Caco-2 (cell line): ENCODE data around the gene PARD3B. TPM values are rescaled to one million over a fixed set of nuclear protein-coding genes. Genes with fewer than 3 reads are reported as not detected.

ENCODE experiments used
- BruUV-seq: library from RNA; stranded (reverse); fragments of 400-500 nt; replicated peaks from 2 replicates; lab custom pipeline; 2021; lab: Mats Ljungman, UMichigan
- CTCF ChIA-PET: fragments of 300-600 bp; sonication (Branson Sonifier 250); formaldehyde crosslinking; loops from one replicate; lab custom pipeline; 2022; ENCODE audit warnings: antibody characterized with exemption; lab: Charles Lee
- POLR2A ChIA-PET: fragments of 300-600 bp; sonication (Branson Sonifier 250); formaldehyde crosslinking; loops from one replicate; lab custom pipeline; 2022; ENCODE audit warnings: antibody characterized with exemption; lab: Charles Lee
- DNase-seq, 2 experiments: peaks; one replicate each; pipeline versions ENCODE4 v3.0.0 to v3.0.0-alpha.2; 2020 to 2022
- H3K27me3 ChIP-seq: replicated peaks from 2 replicates; pipeline ENCODE4 v1.6.0; 2011; ENCODE audit warnings: low read length; ENCODE audit not compliant: control insufficient read depth, insufficient read depth
- H3K36me3 ChIP-seq: 2 replicates; pipeline ENCODE4 v1.5.1; 2011; ENCODE audit warnings: low read length; ENCODE audit not compliant: control insufficient read depth, insufficient read depth
- H3K4me1 ChIP-seq: fragments of 250-450 bp; sonication (Bioruptor Pico); 2 replicates; pipeline ENCODE4 v1.5.1; 2020; ENCODE audit warnings: mild to moderate bottlenecking
- H3K4me3 ChIP-seq: 2 replicates; pipeline ENCODE4 v1.5.1; 2011; ENCODE audit warnings: low read depth, mild to moderate bottlenecking, control low read depth, low read length
- H3K9me3 ChIP-seq: fragments of 250-450 bp; sonication (Bioruptor Pico); 2 replicates; pipeline ENCODE4 v1.5.1; 2020; ENCODE audit warnings: mild to moderate bottlenecking, moderate library complexity
- H3K27ac Mint-ChIP-seq: one replicate; pipeline ENCODE4 v1.8.0; 2022; ENCODE audit warnings: mixed read lengths; ENCODE audit not compliant: unreplicated experiment
- H3K27me3 Mint-ChIP-seq: one replicate; pipeline ENCODE4 v1.8.0; 2022; ENCODE audit warnings: mixed read lengths; ENCODE audit not compliant: insufficient read depth, unreplicated experiment
- H3K36me3 Mint-ChIP-seq: one replicate; pipeline ENCODE4 v1.8.0; 2022; ENCODE audit warnings: mild to moderate bottlenecking, mixed read lengths; ENCODE audit not compliant: insufficient read depth, unreplicated experiment
- H3K4me1 Mint-ChIP-seq: one replicate; pipeline ENCODE4 v1.8.0; 2022; ENCODE audit warnings: low read depth, mixed read lengths; ENCODE audit not compliant: unreplicated experiment
- H3K4me3 Mint-ChIP-seq: one replicate; pipeline ENCODE4 v1.8.0; 2022; ENCODE audit warnings: mild to moderate bottlenecking, moderate library complexity, mixed read lengths; ENCODE audit not compliant: unreplicated experiment
- H3K9me3 Mint-ChIP-seq: one replicate; pipeline ENCODE4 v1.8.0; 2022; ENCODE audit warnings: mixed read lengths; ENCODE audit not compliant: unreplicated experiment
- intact Hi-C: fragments of 100-400 bp; cut with micrococcal nuclease; formaldehyde crosslinking; loops from one replicate; pipeline ENCODE4 v1.10.0; 2022; ENCODE audit not compliant: unreplicated experiment
- total RNA-seq: library from RNA; stranded (reverse); gene quantifications from 2 replicates; pipeline ENCODE4 v1.2.3, GENCODE V29; 2022
- TF ChIP-seq, protein P1 (sequence below), 2 experiments: fragments of 200-600 bp in 1 of 2; IDR thresholded peaks; 1 replicate in 1 of 2; 2 replicates in 1 of 2; pipeline versions ENCODE4 v1.5.1 to v1.8.0; 2011 to 2022; ENCODE audit warnings: antibody characterized with exemption in 1 of 2, control low read depth in 1 of 2, inconsistent platforms in 1 of 2, low read depth in 1 of 2, low read length in 1 of 2, mild to moderate bottlenecking in 1 of 2, moderate library complexity in 1 of 2; ENCODE audit not compliant: insufficient read depth in 1 of 2, severe bottlenecking in 1 of 2, unreplicated experiment in 1 of 2

The PARD3B gene
- total RNA-seq, 1 experiment from 2014 or later, result 68.9 TPM

GRCh38 chr2:205545971-205546816 lies 1000.9 kb downstream of the PARD3B start:
- H3K9me3 ChIP-seq, result no peaks in the 10 kb centered on the region
- no peaks in the 10 kb centered on the region for H3K27me3 ChIP-seq
- no peak for DNase-seq
- ChIA-PET CTCF (no interaction called here), POLR2A (no interaction called here)
- no peaks in the 10 kb centered on the region for H3K27me3 Mint-ChIP-seq
- H3K4me3 Mint-ChIP-seq, result no peak overlapping the region
- H3K27ac Mint-ChIP-seq, result no peak overlapping the region
- TF ChIP-seq, protein P1, sequence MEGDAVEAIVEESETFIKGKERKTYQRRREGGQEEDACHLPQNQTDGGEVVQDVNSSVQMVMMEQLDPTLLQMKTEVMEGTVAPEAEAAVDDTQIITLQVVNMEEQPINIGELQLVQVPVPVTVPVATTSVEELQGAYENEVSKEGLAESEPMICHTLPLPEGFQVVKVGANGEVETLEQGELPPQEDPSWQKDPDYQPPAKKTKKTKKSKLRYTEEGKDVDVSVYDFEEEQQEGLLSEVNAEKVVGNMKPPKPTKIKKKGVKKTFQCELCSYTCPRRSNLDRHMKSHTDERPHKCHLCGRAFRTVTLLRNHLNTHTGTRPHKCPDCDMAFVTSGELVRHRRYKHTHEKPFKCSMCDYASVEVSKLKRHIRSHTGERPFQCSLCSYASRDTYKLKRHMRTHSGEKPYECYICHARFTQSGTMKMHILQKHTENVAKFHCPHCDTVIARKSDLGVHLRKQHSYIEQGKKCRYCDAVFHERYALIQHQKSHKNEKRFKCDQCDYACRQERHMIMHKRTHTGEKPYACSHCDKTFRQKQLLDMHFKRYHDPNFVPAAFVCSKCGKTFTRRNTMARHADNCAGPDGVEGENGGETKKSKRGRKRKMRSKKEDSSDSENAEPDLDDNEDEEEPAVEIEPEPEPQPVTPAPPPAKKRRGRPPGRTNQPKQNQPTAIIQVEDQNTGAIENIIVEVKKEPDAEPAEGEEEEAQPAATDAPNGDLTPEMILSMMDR (IDR thresholded peaks at IDR 0.05; ENCODE audit: insufficient read depth in 1 of 2, low read depth in 1 of 2, low read length in 1 of 2, severe bottlenecking in 1 of 2, unreplicated experiment in 1 of 2), result no peak
- no TSS peak for BruUV-seq
- no peaks in the 10 kb centered on the region for H3K9me3 Mint-ChIP-seq
- H3K36me3 Mint-ChIP-seq, result no peaks in the 10 kb centered on the region
- H3K4me1 Mint-ChIP-seq, result peaks cover 7% of the 10 kb centered on the region
- H3K4me1 ChIP-seq, result no peaks in the 10 kb centered on the region
- intact Hi-C loops, result loop anchor here (5.0 kb wide), 1 partner anchor 131 kb away; no protein-coding TSS in a partner anchor
- H3K36me3 ChIP-seq, result no peaks in the 10 kb centered on the region
- H3K4me3 ChIP-seq, result no peak overlapping the region

GRCh38 chr2:205555566-205556230 lies 1010.4 kb downstream of the PARD3B start:
- DNase-seq, result no peak
- Mint-ChIP-seq H3K4me3 (no peak overlapping the region), H3K27me3 (no peaks in the 10 kb centered on the region), H3K4me1 (no peaks in the 10 kb centered on the region), H3K36me3 (no peaks in the 10 kb centered on the region), H3K27ac (no peak overlapping the region), H3K9me3 (no peaks in the 10 kb centered on the region)
- Histone ChIP-seq H3K4me1 (no peaks in the 10 kb centered on the region), H3K27me3 (no peaks in the 10 kb centered on the region), H3K9me3 (no peaks in the 10 kb centered on the region), H3K4me3 (no peak overlapping the region), H3K36me3 (no peaks in the 10 kb centered on the region)
- TF ChIP-seq, protein P1 (IDR thresholded peaks at IDR 0.05; ENCODE audit: insufficient read depth in 1 of 2, low read depth in 1 of 2, low read length in 1 of 2, severe bottlenecking in 1 of 2, unreplicated experiment in 1 of 2), result no peak
- intact Hi-C loops, result loop anchor here (2.0 kb wide), 1 partner anchor 59 kb away; no protein-coding TSS in a partner anchor
- BruUV-seq, result no TSS peak
- ChIA-PET POLR2A (no interaction called here), CTCF (no interaction called here)

DNA sequence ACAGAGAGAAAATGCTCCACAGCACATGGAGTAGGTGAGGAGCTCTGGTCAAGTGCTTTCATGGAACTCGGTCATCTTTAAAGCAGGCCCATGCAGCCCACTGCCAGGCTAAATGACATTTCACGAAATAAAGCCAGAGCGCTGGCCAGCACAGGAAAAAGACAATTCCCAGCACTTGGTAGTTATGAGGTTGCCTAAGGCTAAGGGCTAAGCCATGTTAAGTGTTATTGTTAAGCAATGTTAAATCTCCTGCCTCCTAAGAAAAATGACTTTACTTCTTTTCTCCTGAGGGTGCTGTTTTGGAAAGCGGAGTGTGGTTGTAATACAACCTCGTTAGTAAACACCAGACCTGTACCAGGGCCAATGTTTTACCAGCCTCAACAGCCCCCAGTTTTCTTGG lies 1011.1 kb downstream of the PARD3B start:
- no peak for DNase-seq
- Histone ChIP-seq H3K27me3 (no peaks in the 10 kb centered on the region), H3K4me3 (no peak overlapping the region), H3K9me3 (no peaks in the 10 kb centered on the region), H3K36me3 (no peaks in the 10 kb centered on the region), H3K4me1 (no peaks in the 10 kb centered on the region)
- Mint-ChIP-seq H3K4me3 (no peak overlapping the region), H3K36me3 (no peaks in the 10 kb centered on the region), H3K27ac (no peak overlapping the region), H3K27me3 (no peaks in the 10 kb centered on the region), H3K9me3 (no peaks in the 10 kb centered on the region), H3K4me1 (no peaks in the 10 kb centered on the region)
- BruUV-seq, result no TSS peak
- intact Hi-C loops, result no loop called here
- POLR2A ChIA-PET, result no interaction called here
- TF ChIP-seq, protein P1 (IDR thresholded peaks at IDR 0.05; ENCODE audit: insufficient read depth in 1 of 2, low read depth in 1 of 2, low read length in 1 of 2, severe bottlenecking in 1 of 2, unreplicated experiment in 1 of 2), result no peak
- CTCF ChIA-PET, result no interaction called here
